Measurements from ENCODE around the gene CEP135.

CEP135 gene

GRCh38 chr4:55906989-55907388 is 41.8 kb upstream of the CEP135 start:
- Histone ChIP-seq H3K27ac (no peak overlapping the region), H3K4me3 (ENCODE audit: low read depth, low read length) (no peak overlapping the region), H3K27me3 (ENCODE audit: insufficient read depth, low read depth, severe bottlenecking) (no peaks in the 10 kb centered on the region), H3K36me3 (no peaks in the 10 kb centered on the region), H3K9me3 (ENCODE audit: severe bottlenecking) (no peaks in the 10 kb centered on the region)
- DNase-seq: no peak
- no peak for TF ChIP-seq CTCF (IDR thresholded peaks at IDR 0.05; ENCODE audit: low read depth, low read length)

DNA sequence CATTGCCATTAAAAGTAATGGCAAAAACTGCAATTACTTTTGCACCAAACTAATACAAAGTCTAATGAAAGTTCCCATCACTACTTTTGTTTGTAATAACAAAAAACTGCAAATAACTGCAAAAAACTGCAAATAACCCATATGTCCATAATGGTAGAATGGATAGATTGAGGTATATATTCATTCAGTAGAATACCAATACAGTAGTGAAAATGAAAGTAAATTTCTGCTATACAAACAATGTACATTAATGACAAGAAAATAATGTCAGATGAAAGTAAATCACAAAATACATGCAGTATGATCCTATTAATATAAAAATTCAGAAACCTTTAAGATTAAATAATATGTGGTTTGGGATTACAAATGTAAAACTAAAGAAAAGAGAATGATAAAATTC is 41.3 kb upstream of the CEP135 start:
- DNase-seq: no peak
- no peak for TF ChIP-seq CTCF (IDR thresholded peaks at IDR 0.05; ENCODE audit: low read depth, low read length)
- Histone ChIP-seq H3K4me3 (ENCODE audit: low read depth, low read length) (no peak overlapping the region), H3K9me3 (ENCODE audit: severe bottlenecking) (no peaks in the 10 kb centered on the region), H3K27me3 (ENCODE audit: insufficient read depth, low read depth, severe bottlenecking) (no peaks in the 10 kb centered on the region), H3K27ac (no peak overlapping the region), H3K36me3 (no peaks in the 10 kb centered on the region)

DNA sequence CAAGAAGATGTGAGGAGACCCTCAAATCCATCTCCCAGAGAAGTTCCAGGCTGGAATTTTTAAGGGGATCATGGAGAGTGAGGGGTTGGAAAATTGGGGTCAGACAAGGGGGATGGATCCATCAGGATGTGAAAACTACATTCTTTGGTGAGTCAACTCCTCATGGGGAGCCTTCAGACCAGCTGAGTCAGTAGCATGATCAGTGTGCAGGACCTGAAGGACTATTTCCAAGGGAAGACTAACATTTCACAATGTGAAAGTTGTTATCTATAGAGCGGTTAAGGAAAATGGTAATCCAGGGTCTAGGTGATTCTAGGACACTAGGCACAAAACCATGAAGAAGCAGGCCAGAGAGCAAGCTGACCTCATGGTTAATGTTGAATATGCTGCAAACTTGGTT is 38.6 kb upstream of the CEP135 start:
- no peak for DNase-seq
- Histone ChIP-seq H3K27ac (no peak overlapping the region), H3K4me3 (ENCODE audit: low read depth, low read length) (no peak overlapping the region), H3K27me3 (ENCODE audit: insufficient read depth, low read depth, severe bottlenecking) (no peaks in the 10 kb centered on the region), H3K36me3 (no peaks in the 10 kb centered on the region), H3K9me3 (ENCODE audit: severe bottlenecking) (no peaks in the 10 kb centered on the region)
- no peak for TF ChIP-seq CTCF (IDR thresholded peaks at IDR 0.05; ENCODE audit: low read depth, low read length)

GRCh38 chr4:55912249-55912648 is 36.5 kb upstream of the CEP135 start:
- H3K9me3 ChIP-seq (ENCODE audit: severe bottlenecking): no peaks in the 10 kb centered on the region
- H3K27ac ChIP-seq: no peak overlapping the region
- H3K27me3 ChIP-seq (ENCODE audit: insufficient read depth, low read depth, severe bottlenecking): no peaks in the 10 kb centered on the region
- DNase-seq: no peak
- H3K4me3 ChIP-seq (ENCODE audit: low read depth, low read length): no peak overlapping the region
- no peak for TF ChIP-seq CTCF (IDR thresholded peaks at IDR 0.05; ENCODE audit: low read depth, low read length)
- H3K36me3 ChIP-seq: no peaks in the 10 kb centered on the region

- no peak overlapping the region for H3K27ac ChIP-seq
- H3K9me3 ChIP-seq (ENCODE audit: severe bottlenecking): no peaks in the 10 kb centered on the region
- H3K27me3 ChIP-seq (ENCODE audit: insufficient read depth, low read depth, severe bottlenecking): no peaks in the 10 kb centered on the region
- TF ChIP-seq CTCF (IDR thresholded peaks at IDR 0.05; ENCODE audit: low read depth, low read length): no peak
- DNase-seq: no peak
- H3K4me3 ChIP-seq (ENCODE audit: low read depth, low read length): no peak overlapping the region
- H3K36me3 ChIP-seq: no peaks in the 10 kb centered on the region
These were observed 28.2 kb upstream of the CEP135 start for GRCh38 chr4:55920571-55920970.

DNA sequence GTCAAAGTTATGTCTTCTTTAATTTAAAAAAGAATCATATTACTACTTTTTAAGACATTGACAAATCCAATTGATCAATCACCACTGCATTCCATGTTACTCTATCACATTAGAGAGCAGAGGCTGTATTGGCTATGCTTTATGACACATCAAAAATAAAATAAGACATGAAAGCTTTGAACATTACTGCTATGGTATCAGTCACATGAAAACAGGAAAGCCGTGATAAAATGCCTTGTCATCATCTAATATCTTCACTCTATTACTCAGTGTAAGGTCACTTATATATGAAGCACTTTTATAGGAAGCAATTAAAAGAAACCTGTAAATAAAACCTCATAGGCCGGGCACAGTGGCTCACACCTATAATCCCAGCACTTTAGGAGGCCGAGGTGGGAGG is 27.7 kb upstream of the CEP135 start:
- no peak for TF ChIP-seq CTCF (IDR thresholded peaks at IDR 0.05; ENCODE audit: low read depth, low read length)
- no peak overlapping the region for H3K27ac ChIP-seq

More for the DNA sequence above, 27.7 kb upstream of the CEP135 start:
- Histone ChIP-seq H3K9me3 (ENCODE audit: severe bottlenecking) (no peaks in the 10 kb centered on the region), H3K27me3 (ENCODE audit: insufficient read depth, low read depth, severe bottlenecking) (no peaks in the 10 kb centered on the region), H3K36me3 (no peaks in the 10 kb centered on the region), H3K4me3 (ENCODE audit: low read depth, low read length) (no peak overlapping the region)
- no peak for DNase-seq

All from WERI-Rb-1 (cell line).